HG03432 (cell line): ENCODE measurements around the gene ZMIZ1.

Experiments
- ATAC-seq: cut with Tn5 transposase; IDR thresholded peaks from one replicate; pipeline ENCODE4 v1.9.1; 2021; ENCODE audit warnings: mild to moderate bottlenecking, moderate library complexity; ENCODE audit not compliant: unreplicated experiment

The ZMIZ1 gene

GRCh38 chr10:79165070-79165778 is 96.5 kb downstream of the ZMIZ1 start:
- no peak for ATAC-seq

GRCh38 chr10:79166312-79166721 is 97.6 kb downstream of the ZMIZ1 start:
- no peak for ATAC-seq

- ATAC-seq, result no peak
Observed at GRCh38 chr10:79166741-79167140, 98.0 kb downstream of the ZMIZ1 start.

- ATAC-seq, result no peak
Observed at GRCh38 chr10:79167537-79167936, 98.8 kb downstream of the ZMIZ1 start.

- no peak for ATAC-seq
Observed at GRCh38 chr10:79168210-79168609, 99.4 kb downstream of the ZMIZ1 start.

GRCh38 chr10:79170226-79170752 is 101.5 kb downstream of the ZMIZ1 start:
- ATAC-seq, result no peak

GRCh38 chr10:79170993-79171392 is 102.2 kb downstream of the ZMIZ1 start:
- no peak for ATAC-seq

- no peak for ATAC-seq
Observed at GRCh38 chr10:79171504-79171903, 102.7 kb downstream of the ZMIZ1 start.

GRCh38 chr10:79172881-79173280 is 104.1 kb downstream of the ZMIZ1 start:
- ATAC-seq, result no peak

GRCh38 chr10:79173582-79174262 is 105.0 kb downstream of the ZMIZ1 start:
- no peak for ATAC-seq

- no peak for ATAC-seq
Observed at GRCh38 chr10:79176052-79176501, 107.3 kb downstream of the ZMIZ1 start.

GRCh38 chr10:79176949-79177602 is 108.3 kb downstream of the ZMIZ1 start:
- no peak for ATAC-seq

GRCh38 chr10:79178070-79178576 is 109.4 kb downstream of the ZMIZ1 start:
- no peak for ATAC-seq

GRCh38 chr10:79178614-79179163 is 109.9 kb downstream of the ZMIZ1 start:
- no peak for ATAC-seq

- no peak for ATAC-seq
Observed at GRCh38 chr10:79179164-79179956, 110.6 kb downstream of the ZMIZ1 start.

GRCh38 chr10:79179957-79180309 is 111.2 kb downstream of the ZMIZ1 start:
- ATAC-seq, result no peak

- ATAC-seq, result no peak
Observed at GRCh38 chr10:79180414-79181221, 111.9 kb downstream of the ZMIZ1 start.

GRCh38 chr10:79181227-79181626 is 112.5 kb downstream of the ZMIZ1 start:
- no peak for ATAC-seq

GRCh38 chr10:79181698-79182521 is 113.1 kb downstream of the ZMIZ1 start:
- no peak for ATAC-seq
